Neural progenitor cell (in vitro differentiated cells): Measurements from ENCODE around the gene ZNF20.

Source experiments
- EZH2 ChIP-seq: fragments of 200-600 bp; sonication (generic); IDR thresholded peaks from 2 replicates; pipeline ENCODE4 v1.6.1; 2017; ENCODE audit warnings: antibody characterized with exemption, mild to moderate bottlenecking, moderate library complexity
- TF ChIP-seq, protein P1 (sequence below): fragments of 200-600 bp; sonication (generic); IDR thresholded peaks from 2 replicates; pipeline ENCODE4 v1.5.1; 2017; ENCODE audit warnings: antibody characterized with exemption, mild to moderate bottlenecking

DNA sequence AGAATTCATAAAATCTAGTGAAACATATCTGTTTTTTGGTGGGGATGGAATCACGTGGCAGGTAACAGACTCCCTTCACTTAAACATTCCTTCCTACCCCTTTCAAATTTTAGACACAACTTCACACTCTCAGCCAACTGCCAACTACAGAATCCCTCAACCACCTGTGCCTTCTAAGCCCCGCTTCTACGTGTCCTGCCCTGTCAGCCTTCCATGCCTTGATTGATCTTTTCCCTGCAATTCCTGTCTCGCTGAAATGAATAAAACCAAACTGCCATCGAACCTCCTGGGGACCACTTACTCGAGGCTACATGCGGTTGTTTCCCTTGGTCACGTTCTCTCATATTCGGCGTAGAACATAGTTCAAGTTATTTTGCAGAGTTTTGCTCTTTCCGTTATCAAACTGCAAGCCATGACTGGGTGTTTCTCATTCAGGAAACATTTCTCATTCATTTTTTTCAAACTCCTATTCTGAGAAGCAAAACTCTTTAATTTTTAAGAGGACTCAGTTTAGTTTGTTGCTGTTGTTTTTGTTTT, 15.2 kb upstream of the ZNF20 start:
- TF ChIP-seq, protein P1, sequence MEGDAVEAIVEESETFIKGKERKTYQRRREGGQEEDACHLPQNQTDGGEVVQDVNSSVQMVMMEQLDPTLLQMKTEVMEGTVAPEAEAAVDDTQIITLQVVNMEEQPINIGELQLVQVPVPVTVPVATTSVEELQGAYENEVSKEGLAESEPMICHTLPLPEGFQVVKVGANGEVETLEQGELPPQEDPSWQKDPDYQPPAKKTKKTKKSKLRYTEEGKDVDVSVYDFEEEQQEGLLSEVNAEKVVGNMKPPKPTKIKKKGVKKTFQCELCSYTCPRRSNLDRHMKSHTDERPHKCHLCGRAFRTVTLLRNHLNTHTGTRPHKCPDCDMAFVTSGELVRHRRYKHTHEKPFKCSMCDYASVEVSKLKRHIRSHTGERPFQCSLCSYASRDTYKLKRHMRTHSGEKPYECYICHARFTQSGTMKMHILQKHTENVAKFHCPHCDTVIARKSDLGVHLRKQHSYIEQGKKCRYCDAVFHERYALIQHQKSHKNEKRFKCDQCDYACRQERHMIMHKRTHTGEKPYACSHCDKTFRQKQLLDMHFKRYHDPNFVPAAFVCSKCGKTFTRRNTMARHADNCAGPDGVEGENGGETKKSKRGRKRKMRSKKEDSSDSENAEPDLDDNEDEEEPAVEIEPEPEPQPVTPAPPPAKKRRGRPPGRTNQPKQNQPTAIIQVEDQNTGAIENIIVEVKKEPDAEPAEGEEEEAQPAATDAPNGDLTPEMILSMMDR = no peak
- no peak for TF ChIP-seq EZH2
